GM18951 (cell line): ENCODE results near the gene ZNF134.

Source experiments
- POLR2A ChIP-seq: IDR thresholded peaks from 4 replicates; pipeline ENCODE4 v1.6.1; 2011; ENCODE audit warnings: mild to moderate bottlenecking; ENCODE audit not compliant: insufficient read length, insufficient read depth; ENCODE audit errors: extremely low read depth
- in situ Hi-C: fragments of 300-500 bp; cut with MboI; formaldehyde crosslinking; loops from one replicate; pipeline ENCODE4 v1.12.0; 2022; ENCODE audit warnings: low sequenced_read_pairs, mixed read lengths, inconsistent platforms; ENCODE audit not compliant: unreplicated experiment

The ZNF134 gene

DNA sequence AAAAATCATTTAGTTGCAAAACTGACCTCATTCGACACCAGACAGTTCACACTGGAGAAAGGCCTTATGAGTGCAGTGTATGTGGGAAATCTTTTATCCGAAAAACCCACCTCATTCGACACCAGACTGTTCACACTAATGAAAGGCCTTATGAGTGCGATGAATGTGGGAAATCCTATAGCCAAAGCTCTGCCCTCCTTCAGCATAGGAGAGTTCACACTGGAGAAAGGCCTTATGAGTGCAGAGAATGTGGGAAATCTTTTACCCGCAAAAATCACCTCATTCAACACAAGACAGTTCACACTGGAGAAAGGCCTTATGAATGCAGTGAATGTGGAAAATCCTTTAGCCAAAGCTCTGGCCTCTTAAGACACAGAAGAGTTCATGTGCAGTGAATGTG is 7.1 kb upstream of the ZNF134 start:
- in situ Hi-C loops = no loop called here
- no peak for TF ChIP-seq POLR2A

DNA sequence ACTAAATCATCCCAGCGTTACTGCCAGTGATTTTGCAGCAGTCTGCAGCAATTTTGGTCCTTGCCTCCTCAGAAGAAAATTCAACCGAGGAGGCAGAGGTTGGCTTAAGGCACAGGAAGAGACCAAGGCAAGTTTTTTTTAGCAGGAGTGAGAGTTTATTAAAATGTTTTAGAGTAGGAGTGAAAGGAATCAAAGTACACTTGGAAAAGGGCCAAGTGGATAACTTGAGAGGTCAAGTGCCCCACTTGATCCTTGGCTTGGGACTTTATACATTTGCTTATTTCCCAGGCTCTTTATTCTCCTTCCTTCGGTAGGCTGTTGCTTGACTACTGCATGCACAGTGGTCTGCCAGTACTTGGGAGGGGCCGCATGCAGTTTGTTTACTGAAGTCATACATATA is 2.9 kb upstream of the ZNF134 start:
- no peak for TF ChIP-seq POLR2A
- in situ Hi-C loops = no loop called here

- in situ Hi-C loops = no loop called here
- TF ChIP-seq POLR2A = no peak
These were observed 1.3 kb downstream of the ZNF134 start for GRCh38 chr19:57615346-57615745.

GRCh38 chr19:57620673-57621348 is 6.8 kb downstream of the ZNF134 start:
- in situ Hi-C loops = no loop called here
- TF ChIP-seq POLR2A = no peak

GRCh38 chr19:57623091-57623490 is 9.0 kb downstream of the ZNF134 start:
- in situ Hi-C loops = no loop called here
- no peak for TF ChIP-seq POLR2A

- in situ Hi-C loops = no loop called here
- peak; percentile 70 for TF ChIP-seq POLR2A
These were observed 19.2 kb downstream of the ZNF134 start, which contains the start of gene ZNF211 for GRCh38 chr19:57632987-57633831. Gene ZNF211 (plus strand): TSS chr19:57633168. CDS start chr19:57633347, 179 bp downstream.

GRCh38 chr19:57633832-57634131 is 19.7 kb downstream of the ZNF134 start:
- TF ChIP-seq POLR2A = no peak
- in situ Hi-C loops = no loop called here

DNA sequence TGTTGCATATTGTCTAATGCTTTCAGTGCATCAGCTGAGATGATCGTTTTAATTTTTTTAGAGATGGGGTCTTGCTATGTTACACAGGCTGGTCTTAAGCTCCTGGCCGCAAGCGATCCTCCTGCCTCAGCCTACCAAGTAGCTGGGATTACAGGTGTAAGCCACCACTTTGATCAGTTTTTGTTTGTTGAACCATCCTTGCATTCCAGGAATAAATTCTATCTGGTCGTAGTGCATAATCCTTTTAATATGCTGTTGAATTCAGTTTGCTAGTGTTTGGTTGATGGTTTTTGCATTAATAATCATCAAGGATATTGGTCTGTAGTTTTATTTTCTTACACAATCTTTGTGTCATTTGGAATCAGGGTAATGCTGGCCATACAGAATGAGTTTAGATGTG is 23.3 kb downstream of the ZNF134 start:
- TF ChIP-seq POLR2A = no peak
- in situ Hi-C loops = no loop called here

GRCh38 chr19:57641715-57642234 is 27.7 kb downstream of the ZNF134 start:
- in situ Hi-C loops = no loop called here
- no peak for TF ChIP-seq POLR2A

DNA sequence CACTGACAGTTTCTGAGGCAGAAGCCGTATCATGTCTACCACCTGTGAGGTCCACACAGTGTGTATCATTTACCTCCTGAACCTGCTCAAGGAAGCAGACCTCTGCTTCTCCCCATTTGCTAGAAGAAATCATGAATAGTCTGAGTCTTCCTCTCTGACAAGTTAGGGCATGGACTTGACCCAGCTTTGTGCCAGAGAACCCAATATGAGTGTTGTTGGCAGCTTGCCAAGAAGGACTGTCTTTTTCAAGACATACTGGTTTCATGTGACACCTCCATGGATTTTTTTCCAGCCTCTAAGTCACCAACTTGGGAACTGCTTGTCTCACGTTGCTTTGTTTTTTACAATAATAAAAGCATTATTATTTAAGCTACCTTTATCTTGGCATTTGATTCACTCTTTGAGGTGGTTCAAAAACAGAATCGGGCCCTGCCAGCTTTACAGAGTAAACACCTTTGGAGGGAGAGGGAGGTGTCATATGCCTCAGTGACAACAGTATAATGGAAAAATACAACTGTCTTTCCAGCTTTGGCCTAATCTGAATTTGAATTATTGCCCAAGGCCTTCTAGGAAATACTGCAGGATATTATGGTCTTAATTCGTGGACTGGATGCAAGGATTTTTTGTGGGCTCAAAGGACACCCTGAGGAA is 28.5 kb downstream of the ZNF134 start:
- in situ Hi-C loops = no loop called here

DNA sequence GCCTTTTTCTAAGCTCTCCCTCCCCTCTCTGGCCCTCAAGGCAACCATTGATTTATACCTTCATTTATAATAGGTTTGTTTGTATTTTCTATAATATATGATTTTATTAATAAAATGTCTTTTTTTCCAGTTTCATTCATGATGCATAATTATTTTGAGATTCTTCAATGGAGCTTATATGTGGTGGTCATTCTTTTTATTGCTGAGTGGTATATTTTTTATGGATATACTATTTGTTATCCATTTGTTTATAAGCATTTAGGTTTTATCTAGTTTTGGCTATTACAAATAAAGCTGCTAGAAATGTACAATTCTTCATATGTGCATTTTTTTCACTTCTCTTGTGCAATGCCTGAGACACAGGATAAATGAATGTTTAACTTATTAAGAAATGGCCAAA is 29.7 kb downstream of the ZNF134 start:
- in situ Hi-C loops = no loop called here
- TF ChIP-seq POLR2A = no peak

More for the DNA sequence above, 28.5 kb downstream of the ZNF134 start:
- no peak for TF ChIP-seq POLR2A

DNA sequence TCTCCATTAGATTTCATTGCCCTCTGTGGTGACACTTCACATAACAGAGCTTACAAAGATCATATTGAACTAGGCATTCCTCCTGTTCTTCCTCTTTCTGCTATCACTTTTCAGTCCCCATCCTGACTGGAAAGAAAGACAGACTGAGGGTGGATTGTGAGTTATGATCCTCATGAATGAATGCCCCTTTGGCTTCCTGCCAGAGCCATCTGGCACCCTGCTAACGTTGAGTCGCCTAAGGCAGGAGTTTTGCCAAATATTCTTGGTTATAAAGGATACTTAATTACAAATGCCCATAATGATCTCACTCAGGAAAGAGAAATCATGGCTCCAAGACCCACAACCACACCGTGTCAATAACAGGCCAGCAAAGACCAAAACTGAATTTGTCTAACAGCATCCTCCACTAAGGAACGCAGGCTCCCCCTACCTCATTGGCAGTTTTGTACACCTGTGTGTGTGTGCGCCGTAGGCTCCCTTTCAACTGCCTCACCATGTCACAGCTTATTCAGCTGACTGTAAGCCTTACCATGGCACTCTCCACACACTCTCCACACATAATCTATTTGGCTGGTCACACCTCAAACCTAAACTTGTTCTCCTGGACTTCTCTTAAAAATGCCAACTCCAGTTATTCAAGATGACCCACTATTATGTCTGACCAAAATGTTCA is 34.4 kb downstream of the ZNF134 start:
- TF ChIP-seq POLR2A = no peak
- in situ Hi-C loops = no loop called here

- no peak for TF ChIP-seq POLR2A
- in situ Hi-C loops = no loop called here
These were observed 37.6 kb downstream of the ZNF134 start for GRCh38 chr19:57651654-57651996.
